Neuronal stem cell (in vitro differentiated cells): ENCODE measurements around the gene HS6ST1.

Experiments used
- DNase-seq: peaks from one replicate; pipeline ENCODE4 v3.0.0-alpha.2; 2013; ENCODE audit warnings: low spot score
- H2AFZ ChIP-seq: one replicate; pipeline ENCODE4 v1.6.1; 2013; ENCODE audit warnings: mild to moderate bottlenecking, low read length, inconsistent platforms
- H2AK5ac ChIP-seq: 2 replicates; pipeline ENCODE4 v1.6.1; 2013; ENCODE audit warnings: low read depth, mild to moderate bottlenecking, inconsistent platforms, low read length, moderate library complexity, mixed read lengths
- H2BK120ac ChIP-seq: 2 replicates; pipeline ENCODE4 v1.6.1; 2013; ENCODE audit warnings: low read depth, mild to moderate bottlenecking, inconsistent platforms, low read length, moderate library complexity, mixed read lengths
- H2BK12ac ChIP-seq: one replicate; pipeline ENCODE4 v1.6.1; 2013; ENCODE audit warnings: low read length, inconsistent platforms
- H2BK15ac ChIP-seq: 2 replicates; pipeline ENCODE4 v1.6.1; 2013; ENCODE audit warnings: mild to moderate bottlenecking, low read length, inconsistent platforms, mixed read lengths
- H2BK5ac ChIP-seq: one replicate; pipeline ENCODE4 v1.6.1; 2013; ENCODE audit warnings: inconsistent platforms, mild to moderate bottlenecking, low read length, moderate library complexity
- H3K14ac ChIP-seq: one replicate; pipeline ENCODE4 v1.6.1; 2013; ENCODE audit warnings: low read length, inconsistent platforms
- H3K18ac ChIP-seq: 2 replicates; pipeline ENCODE4 v1.6.1; 2013; ENCODE audit warnings: low read length, inconsistent platforms
- H3K23ac ChIP-seq: 2 replicates; pipeline ENCODE4 v1.6.1; 2013; ENCODE audit warnings: low read depth, mild to moderate bottlenecking, mixed read lengths, low read length, inconsistent platforms; ENCODE audit not compliant: poor library complexity
- H3K27ac ChIP-seq: replicated peaks from 3 replicates; pipeline ENCODE4 v1.5.1; 2013; ENCODE audit warnings: low read length, inconsistent platforms
- H3K27me3 ChIP-seq, 3 experiments: 2 replicates each; pipeline ENCODE4 v1.6.1; 2013; ENCODE audit warnings: low read length in 3 of 3, mild to moderate bottlenecking in 2 of 3, inconsistent platforms in 1 of 3, low read depth in 1 of 3, mixed read lengths in 1 of 3, moderate library complexity in 1 of 3; ENCODE audit not compliant: control insufficient read depth in 3 of 3, insufficient read depth in 3 of 3
- H3K36me3 ChIP-seq, 2 donors: replicated peaks in 1 of 2; 2 replicates each; pipeline ENCODE4 v1.6.1; 2013; ENCODE audit warnings: low read length in 2 of 2; ENCODE audit not compliant: control insufficient read depth in 2 of 2, insufficient read depth in 2 of 2
- H3K4ac ChIP-seq: 2 replicates; pipeline ENCODE4 v1.6.1; 2013; ENCODE audit warnings: inconsistent platforms, mild to moderate bottlenecking, low read length, moderate library complexity
- H3K4me1 ChIP-seq, 2 donors: 1 replicate in 1 of 2; 2 replicates in 1 of 2; pipeline ENCODE4 v1.6.1; 2013; ENCODE audit warnings: low read length in 2 of 2, low read depth in 1 of 2; ENCODE audit not compliant: control insufficient read depth in 2 of 2, insufficient read depth in 1 of 2
- H3K4me2 ChIP-seq: one replicate; pipeline ENCODE4 v1.6.1; 2013; ENCODE audit warnings: mild to moderate bottlenecking, low read length, inconsistent platforms; ENCODE audit not compliant: insufficient read depth, poor library complexity, severe bottlenecking
- H3K4me3 ChIP-seq, 2 donors: 2 replicates each; pipeline ENCODE4 v1.5.1; 2013; ENCODE audit warnings: low read length in 2 of 2, mild to moderate bottlenecking in 2 of 2, inconsistent platforms in 1 of 2, moderate library complexity in 1 of 2
- H3K79me1 ChIP-seq: one replicate; pipeline ENCODE4 v1.6.1; 2013; ENCODE audit warnings: low read depth, mild to moderate bottlenecking, inconsistent platforms, low read length, moderate library complexity
- H3K9ac ChIP-seq: one replicate; pipeline ENCODE4 v1.6.1; 2013; ENCODE audit warnings: mild to moderate bottlenecking, low read depth, low read length, inconsistent platforms; ENCODE audit not compliant: poor library complexity
- H3K9me3 ChIP-seq, 2 donors: replicated peaks in 1 of 2; 2 replicates each; pipeline versions ENCODE3 to v1.6.1; 2013; ENCODE audit warnings: low read length in 2 of 2, mild to moderate bottlenecking in 2 of 2, inconsistent platforms in 1 of 2, low read depth in 1 of 2, mixed read lengths in 1 of 2, moderate library complexity in 1 of 2; ENCODE audit not compliant: control insufficient read depth in 2 of 2, insufficient read depth in 1 of 2
- H4K8ac ChIP-seq: one replicate; pipeline ENCODE4 v1.6.1; 2013; ENCODE audit warnings: low read depth, mild to moderate bottlenecking, inconsistent platforms, low read length, moderate library complexity
- H4K91ac ChIP-seq: one replicate; pipeline ENCODE4 v1.6.1; 2013; ENCODE audit warnings: low read length, low read depth, mild to moderate bottlenecking, inconsistent platforms; ENCODE audit not compliant: poor library complexity
- WGBS, 2 donors: extraction: QIAGEN DNeasy Blood & Tissue Kit; methylation state at CpG; one replicate each; pipeline ENCODE4 v1.1.7; 2013; ENCODE audit warnings: missing lambda C conversion rate in 2 of 2, mixed read lengths in 1 of 2; ENCODE audit not compliant: insufficient read length in 2 of 2, insufficient replicate concordance in 1 of 2; ENCODE audit errors: extremely low coverage in 2 of 2; 5-methylcytosine and 5-hydroxymethylcytosine counted together

The HS6ST1 gene

GRCh38 chr2:128309280-128310093 is 9.2 kb downstream of the HS6ST1 start:
- H2BK15ac ChIP-seq = no peak overlapping the region
- no peaks in the 10 kb centered on the region for H3K27me3 ChIP-seq
- no peak overlapping the region for H3K4me3 ChIP-seq
- no peak overlapping the region for H2BK5ac ChIP-seq
- no peak overlapping the region for H3K27ac ChIP-seq
- peak overlapping the region; percentile 42 for H3K14ac ChIP-seq
- peaks cover 36% of the 10 kb centered on the region for H3K79me1 ChIP-seq
- peak overlapping the region; percentile 66 for H3K9ac ChIP-seq
- no peak overlapping the region for H2BK120ac ChIP-seq
- peak overlapping the region; percentile 57 for H2AK5ac ChIP-seq
- H3K18ac ChIP-seq = no peak overlapping the region
- H3K9me3 ChIP-seq = no peaks in the 10 kb centered on the region
- H4K8ac ChIP-seq = no peak overlapping the region
- no peak overlapping the region for H3K4ac ChIP-seq
- H3K23ac ChIP-seq = no peak overlapping the region
- H2AFZ ChIP-seq = no peak overlapping the region
- H3K4me2 ChIP-seq = no peak overlapping the region
- DNase-seq = peak; percentile 50
- WGBS, 2 donors = no CpG with 5 or more reads among the region's 19 CpGs
- H3K36me3 ChIP-seq = peaks cover 3 to 87% of the 10 kb centered on the region in 2 donors
- H4K91ac ChIP-seq = no peak overlapping the region
- no peak overlapping the region for H2BK12ac ChIP-seq
- peaks cover 27 to 47% of the 10 kb centered on the region in 2 donors for H3K4me1 ChIP-seq

GRCh38 chr2:128308889-128309279 is 9.8 kb downstream of the HS6ST1 start:
- Histone ChIP-seq H2AFZ (no peak overlapping the region), H4K8ac (no peak overlapping the region), H2BK15ac (no peak overlapping the region), H2BK12ac (no peak overlapping the region), H2BK5ac (no peak overlapping the region), H3K4me2 (no peak overlapping the region), H3K27me3 (no peaks in the 10 kb centered on the region), H3K79me1 (peaks cover 35% of the 10 kb centered on the region), H3K9me3 (no peaks in the 10 kb centered on the region), H3K14ac (no peak overlapping the region), H3K27ac (no peak overlapping the region), H2BK120ac (no peak overlapping the region), H2AK5ac (no peak overlapping the region), H3K23ac (no peak overlapping the region), H4K91ac (no peak overlapping the region), H3K4me1 (peaks cover 25 to 46% of the 10 kb centered on the region in 2 donors), H3K9ac (no peak overlapping the region), H3K18ac (no peak overlapping the region), H3K36me3 (peaks cover 0 to 85% of the 10 kb centered on the region in 2 donors), H3K4me3 (no peak overlapping the region), H3K4ac (no peak overlapping the region)
- no peak for DNase-seq
- no CpG with 5 or more reads among the region's 2 CpGs for WGBS, 2 donors

GRCh38 chr2:128308284-128308731 is 10.4 kb downstream of the HS6ST1 start:
- H3K4me1 ChIP-seq = peaks cover 23 to 46% of the 10 kb centered on the region in 2 donors
- no peak overlapping the region for H3K27ac ChIP-seq
- no peak overlapping the region for H4K8ac ChIP-seq
- peaks cover 0 to 85% of the 10 kb centered on the region in 2 donors for H3K36me3 ChIP-seq
- no peak overlapping the region for H3K4me2 ChIP-seq
- H2BK120ac ChIP-seq = no peak overlapping the region
- H3K18ac ChIP-seq = no peak overlapping the region
- no peak overlapping the region for H3K9ac ChIP-seq
- no CpG with 5 or more reads among the region's 5 CpGs for WGBS, 2 donors
- no peak overlapping the region for H4K91ac ChIP-seq
- H2BK5ac ChIP-seq = no peak overlapping the region
- no peak overlapping the region for H3K23ac ChIP-seq
- H3K4me3 ChIP-seq = no peak overlapping the region
- peak overlapping the region; percentile 7 for H2AK5ac ChIP-seq
- peaks cover 35% of the 10 kb centered on the region for H3K79me1 ChIP-seq
- no peaks in the 10 kb centered on the region for H3K9me3 ChIP-seq
- no peak overlapping the region for H2BK15ac ChIP-seq
- H3K14ac ChIP-seq = no peak overlapping the region
- DNase-seq = no peak
- H3K4ac ChIP-seq = no peak overlapping the region
- no peaks in the 10 kb centered on the region for H3K27me3 ChIP-seq
- H2AFZ ChIP-seq = no peak overlapping the region
- no peak overlapping the region for H2BK12ac ChIP-seq

GRCh38 chr2:128307595-128307994 is 11.1 kb downstream of the HS6ST1 start:
- Histone ChIP-seq H3K14ac (no peak overlapping the region), H3K4me1 (peaks cover 23 to 47% of the 10 kb centered on the region in 2 donors), H4K91ac (no peak overlapping the region), H2BK5ac (no peak overlapping the region), H2BK15ac (no peak overlapping the region), H2BK12ac (no peak overlapping the region), H3K4ac (no peak overlapping the region), H3K4me2 (no peak overlapping the region), H3K9ac (no peak overlapping the region), H3K79me1 (peaks cover 35% of the 10 kb centered on the region), H3K9me3 (no peaks in the 10 kb centered on the region), H4K8ac (no peak overlapping the region), H3K27me3 (no peaks in the 10 kb centered on the region), H3K18ac (no peak overlapping the region), H3K4me3 (no peak overlapping the region), H3K23ac (no peak overlapping the region), H2BK120ac (no peak overlapping the region), H2AFZ (no peak overlapping the region), H3K36me3 (peaks cover 0 to 85% of the 10 kb centered on the region in 2 donors), H3K27ac (no peak overlapping the region), H2AK5ac (no peak overlapping the region)
- no CpG with 5 or more reads among the region's 12 CpGs for WGBS, 2 donors
- no peak for DNase-seq
